LoVo (cell line): ENCODE data around the gene WDFY4.

Experiments used
- DNase-seq: peaks from one replicate; pipeline ENCODE4 v3.0.0-alpha.2; 2016; ENCODE audit warnings: low spot score

The WDFY4 gene

DNA sequence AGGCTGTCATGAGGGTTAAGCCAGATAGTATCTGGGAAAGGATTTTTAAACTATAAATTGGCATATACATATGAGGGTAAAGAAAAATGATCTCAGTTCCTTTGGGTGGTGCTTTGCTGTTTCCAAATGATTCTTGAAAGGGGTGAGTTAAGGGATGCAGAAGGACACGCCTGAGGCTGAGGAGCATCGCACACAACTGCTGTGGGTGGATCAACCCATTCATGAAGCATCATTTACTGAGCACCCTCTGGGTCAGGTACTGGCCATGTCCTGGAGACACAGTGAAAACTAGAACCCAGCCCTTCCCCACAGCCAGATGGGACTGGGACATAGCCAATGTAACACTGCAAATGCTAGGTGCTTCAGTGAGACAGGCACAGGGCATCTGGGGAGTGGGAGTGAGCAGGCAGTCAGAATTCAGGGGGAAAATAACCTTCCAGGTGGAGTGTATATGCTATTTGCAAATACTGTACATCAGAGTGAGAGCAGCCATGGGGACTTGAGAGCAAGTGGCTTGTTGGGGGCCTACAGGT, 112.1 kb downstream of the WDFY4 start:
- no peak for DNase-seq

DNA sequence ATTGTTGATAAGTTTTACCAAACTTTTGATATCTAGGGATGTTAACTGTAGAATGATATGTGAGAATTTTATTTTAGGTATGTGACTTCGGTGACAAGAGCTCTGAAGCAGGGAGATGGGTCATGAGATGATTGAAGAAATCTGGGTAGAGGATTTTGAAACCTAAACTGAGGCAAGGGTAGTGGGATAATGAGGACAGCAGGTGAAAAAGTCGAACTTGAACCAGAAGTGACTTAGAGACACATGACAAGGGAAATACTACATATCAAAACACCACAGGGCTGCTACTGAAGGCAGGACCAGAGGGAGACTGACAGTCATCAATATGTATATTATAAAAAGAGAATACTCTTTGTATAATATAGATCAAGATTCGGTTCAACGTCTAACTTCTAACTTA, 113.2 kb downstream of the WDFY4 start:
- DNase-seq, result no peak

DNA sequence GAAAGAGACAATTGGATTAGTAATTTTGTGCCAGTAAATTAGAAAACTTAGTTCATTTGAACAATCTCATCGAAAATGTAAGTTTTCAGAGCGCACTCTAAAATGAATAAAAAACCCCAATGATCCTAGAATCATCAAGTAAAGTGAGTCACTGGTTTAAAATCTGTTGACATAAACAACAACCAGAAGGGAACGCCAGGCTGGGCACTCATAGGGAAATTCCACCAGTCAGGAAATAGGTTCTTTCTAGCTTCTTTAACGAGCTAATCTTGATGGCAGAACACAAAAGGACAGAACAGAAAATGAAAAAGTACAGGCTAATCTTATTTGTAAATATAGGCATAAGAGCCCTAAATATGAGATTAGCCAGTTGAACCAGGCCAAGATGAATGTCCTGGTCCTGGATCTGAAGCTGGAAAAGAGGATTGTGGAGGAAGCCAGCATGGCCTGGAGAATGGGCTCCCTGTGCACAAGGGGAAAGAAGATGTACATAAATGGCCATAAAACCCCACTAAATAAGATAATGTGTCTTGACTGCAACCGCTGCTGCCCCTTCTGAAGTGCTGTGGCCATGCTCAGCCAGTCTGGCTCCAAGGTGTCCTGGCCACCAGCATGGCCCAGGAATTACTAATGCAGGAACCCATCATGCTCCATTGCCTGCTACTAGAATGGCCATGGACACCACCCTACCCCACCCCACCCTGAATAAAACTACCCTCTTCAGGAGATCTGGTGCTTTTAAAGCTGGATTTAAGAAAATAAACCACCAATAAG, 114.0 kb downstream of the WDFY4 start:
- DNase-seq, result no peak

- DNase-seq, result no peak
Observed at GRCh38 chr10:48799341-48800006, 114.8 kb downstream of the WDFY4 start.

GRCh38 chr10:48800007-48800675, 115.5 kb downstream of the WDFY4 start:
- no peak for DNase-seq

DNA sequence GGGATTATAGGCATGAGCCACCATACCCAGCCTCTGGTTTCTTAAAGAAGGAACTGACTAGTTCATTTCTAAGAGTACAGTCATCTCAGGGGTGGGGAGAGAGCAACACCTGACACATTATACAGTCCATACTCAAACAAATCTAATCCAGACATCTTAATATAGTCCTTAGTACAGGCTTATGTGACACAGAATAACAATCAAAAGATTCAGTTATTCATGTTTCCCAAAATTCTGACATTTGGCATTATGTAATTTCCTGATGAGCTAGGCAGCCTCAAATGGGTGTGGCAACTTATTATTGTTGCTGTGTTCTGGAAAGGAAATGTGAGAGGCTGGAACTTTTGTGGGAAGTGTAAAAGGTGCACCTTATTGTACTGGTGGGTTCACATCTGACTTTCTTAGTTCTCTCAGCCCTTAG, 116.3 kb downstream of the WDFY4 start:
- DNase-seq, result no peak

DNA sequence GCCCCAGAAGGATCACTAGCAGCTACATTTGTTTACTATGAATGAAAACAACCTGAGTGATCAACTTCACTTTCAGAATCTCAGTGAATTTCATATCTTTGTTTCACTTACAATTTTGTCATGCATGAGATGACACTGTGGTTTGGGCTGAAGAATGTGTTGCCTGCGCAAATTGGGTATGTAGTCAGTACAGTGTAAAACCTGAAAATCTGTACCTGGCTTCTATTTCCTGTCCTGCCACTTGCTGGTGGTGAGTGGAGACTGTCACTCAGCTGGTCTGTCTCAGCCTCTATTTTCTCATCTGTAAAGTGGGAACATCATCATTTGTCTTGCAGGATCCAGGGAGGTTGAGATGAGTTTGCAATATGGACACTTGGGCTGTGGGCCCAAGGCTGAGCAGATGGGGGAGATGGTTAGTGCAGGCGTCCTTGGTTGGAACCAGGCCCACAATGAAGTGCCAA, 118.0 kb downstream of the WDFY4 start:
- DNase-seq, result no peak

DNA sequence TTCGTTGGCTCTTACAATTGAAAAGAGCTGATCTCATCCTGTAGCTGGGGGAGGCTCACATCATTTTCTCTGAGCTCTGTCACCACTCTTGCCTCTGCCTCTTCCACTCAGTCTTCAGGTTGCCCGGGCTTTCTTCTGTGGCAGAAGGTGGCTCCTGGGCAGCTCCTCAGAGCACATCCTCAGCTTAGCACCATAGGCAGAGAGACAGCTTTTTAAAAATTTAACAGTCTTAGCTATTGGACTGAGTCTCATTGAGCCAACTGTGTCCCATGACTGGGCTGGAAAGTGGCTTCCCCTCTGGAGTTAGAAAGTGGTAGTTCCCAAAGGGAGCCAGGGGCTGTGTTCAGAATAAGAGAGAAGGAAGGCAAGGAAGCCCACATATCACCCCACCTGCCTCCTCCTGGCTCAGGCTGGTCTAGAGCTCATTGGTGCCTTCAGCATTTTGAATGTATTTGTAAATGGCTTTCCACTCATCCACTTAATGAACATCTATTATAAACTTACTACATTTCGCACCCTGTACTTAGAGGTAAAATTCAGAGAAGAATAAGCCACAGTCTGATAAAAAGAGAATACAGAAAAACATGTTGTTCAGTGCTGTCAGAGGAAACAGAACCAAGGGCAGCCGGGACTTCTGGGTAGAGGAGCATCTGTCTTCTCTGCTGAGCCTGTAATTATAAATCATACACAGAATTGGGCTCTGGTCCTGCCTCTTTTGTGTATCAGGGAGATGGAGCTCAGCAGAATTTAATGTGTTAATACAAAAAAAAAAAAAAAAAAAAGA, 119.3 kb downstream of the WDFY4 start:
- DNase-seq, result no peak

DNA sequence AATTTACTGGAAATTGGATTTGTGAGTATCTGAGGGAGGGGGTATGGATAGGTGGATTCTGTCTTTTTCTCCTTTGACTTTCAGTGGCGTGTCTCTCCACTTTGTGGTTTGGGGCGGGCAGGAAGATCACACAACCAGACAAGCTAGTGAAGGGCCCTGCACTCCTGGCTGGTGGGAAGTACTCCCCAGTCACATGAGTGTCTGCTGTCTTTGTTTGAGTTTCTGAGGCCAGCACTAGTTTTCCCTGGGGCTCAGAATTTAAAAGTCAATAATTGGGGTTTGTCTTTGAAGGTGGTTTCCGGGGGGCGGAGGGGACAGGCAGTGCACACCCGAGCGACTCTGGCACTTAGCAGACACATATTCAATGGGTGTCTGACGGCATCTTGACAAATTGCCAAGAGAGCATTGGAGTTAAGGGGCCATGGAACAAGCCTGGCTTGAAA, 120.1 kb downstream of the WDFY4 start:
- DNase-seq, result no peak

- no peak for DNase-seq
Observed at GRCh38 chr10:48805411-48805810, 120.7 kb downstream of the WDFY4 start.

- DNase-seq, result no peak
Observed at GRCh38 chr10:48805848-48806247, 121.2 kb downstream of the WDFY4 start.

GRCh38 chr10:48806342-48806741, 121.7 kb downstream of the WDFY4 start:
- no peak for DNase-seq

DNA sequence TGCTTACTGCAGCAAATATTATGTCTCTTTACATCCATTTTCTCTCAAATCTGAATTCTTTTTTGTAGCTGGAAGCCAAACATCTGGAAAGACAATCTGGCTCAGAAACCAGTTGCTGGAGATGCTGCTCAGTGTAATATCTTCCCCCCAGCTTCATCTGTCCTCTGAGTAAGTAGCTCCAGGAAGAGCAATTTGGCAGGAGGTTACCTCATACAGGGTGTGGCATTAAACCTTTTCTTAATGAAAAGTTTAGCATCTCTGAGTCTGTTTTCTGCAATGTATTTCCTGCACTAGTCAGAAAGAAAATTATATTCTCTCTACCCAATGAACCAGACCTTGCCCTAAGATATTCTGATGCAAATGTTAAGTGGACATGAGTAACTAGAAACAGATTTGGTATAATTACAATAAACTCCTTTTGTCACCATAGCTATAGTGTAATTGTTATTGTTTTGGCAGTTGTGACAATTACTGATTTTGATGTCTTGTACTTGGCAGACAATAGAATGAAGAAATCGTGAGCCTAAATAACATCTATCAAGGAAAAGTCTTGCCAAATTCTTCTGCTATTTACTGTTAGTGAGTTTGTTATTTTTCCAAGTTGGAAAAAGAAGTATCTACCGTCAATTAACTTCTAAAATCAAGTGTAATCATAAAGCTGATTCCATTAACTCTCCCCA, 123.3 kb downstream of the WDFY4 start:
- no peak for DNase-seq

DNA sequence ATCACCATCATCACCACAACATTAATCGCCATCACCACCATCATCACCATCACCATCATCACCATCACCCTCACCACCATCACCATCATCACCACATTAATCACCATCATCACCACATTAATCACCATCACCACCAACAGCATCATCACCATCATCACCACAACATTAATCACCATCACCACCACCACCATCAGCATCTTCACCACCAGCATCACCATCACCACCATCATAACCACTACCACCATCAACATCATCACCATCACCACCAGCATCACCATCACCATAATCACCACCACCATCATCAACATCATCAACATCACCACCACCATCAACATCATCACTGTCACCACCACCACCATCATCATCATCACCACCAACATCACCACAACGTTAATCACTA, 124.6 kb downstream of the WDFY4 start:
- no peak for DNase-seq

- no peak for DNase-seq
Observed at GRCh38 chr10:48811461-48811860, 126.8 kb downstream of the WDFY4 start.

- no peak for DNase-seq
Observed at GRCh38 chr10:48811917-48812316, 127.2 kb downstream of the WDFY4 start.

DNA sequence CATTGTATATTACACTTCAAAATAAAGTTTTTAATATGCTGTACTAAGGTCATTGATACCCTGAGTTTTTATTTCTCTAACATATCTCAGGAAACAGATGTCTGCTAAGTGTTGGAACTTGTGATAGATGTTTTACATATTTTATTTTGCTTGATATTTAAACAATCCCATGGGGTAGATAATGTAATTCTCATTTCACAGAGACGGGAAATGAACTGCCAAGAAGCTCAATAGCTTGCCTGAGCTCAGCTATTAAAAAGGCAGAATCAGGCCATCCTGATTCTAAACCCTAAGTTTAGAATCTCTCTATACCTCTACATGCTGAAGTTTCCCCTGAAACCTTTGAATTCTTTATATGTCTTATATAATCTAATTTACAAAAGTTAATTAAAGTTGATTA, 128.6 kb downstream of the WDFY4 start:
- no peak for DNase-seq

GRCh38 chr10:48813825-48814224, 129.2 kb downstream of the WDFY4 start:
- no peak for DNase-seq

DNA sequence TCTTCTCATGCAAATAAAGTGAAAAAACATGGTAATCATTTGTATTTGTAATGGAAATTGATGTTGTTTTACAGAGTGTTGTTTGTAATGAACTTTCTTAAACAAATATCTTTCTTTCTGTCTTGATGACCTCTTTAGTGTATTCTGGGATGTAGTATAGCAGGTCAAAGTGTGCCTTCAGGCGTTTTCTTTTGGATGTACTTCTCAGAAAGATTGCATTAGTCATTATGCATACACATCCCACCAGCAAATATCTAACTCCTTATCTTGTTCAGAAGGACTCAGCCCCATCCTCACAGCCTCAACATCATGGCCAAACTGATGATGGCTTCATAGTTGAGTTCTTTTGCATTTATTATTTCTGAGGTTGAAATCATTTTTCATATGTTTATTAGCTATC, 130.3 kb downstream of the WDFY4 start:
- no peak for DNase-seq

DNA sequence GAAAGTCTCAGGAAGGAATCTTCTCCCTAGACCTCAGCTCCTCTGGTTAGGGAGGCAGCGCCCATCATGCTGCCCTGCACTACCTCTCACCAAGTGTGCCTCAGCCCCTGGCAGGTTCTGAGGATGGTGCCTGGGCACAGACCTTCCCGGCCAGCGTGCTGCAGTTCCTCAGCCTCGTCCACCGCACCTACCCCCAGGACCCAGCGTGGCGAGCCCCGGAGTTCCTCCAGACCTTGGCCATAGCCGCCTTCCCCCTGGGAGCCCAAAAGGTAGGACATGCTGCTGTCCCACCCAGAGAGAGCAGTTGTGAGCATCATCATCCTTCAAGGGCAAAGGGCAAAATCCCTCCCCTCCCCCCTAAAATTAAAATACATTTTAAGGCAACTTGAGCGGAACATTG, 132.5 kb downstream of the WDFY4 start:
- DNase-seq, result no peak

- no peak for DNase-seq
Observed at GRCh38 chr10:48818081-48818480, 133.4 kb downstream of the WDFY4 start.
